HG03520 (cell line): ENCODE results near the gene RIT1.
"Not testable (repeated sequence)": the region's sequence is repeated elsewhere in the genome, so short reads cannot be mapped to it uniquely, and the experiment has no call there.

ENCODE experiments used
- ATAC-seq: cut with Tn5 transposase; IDR thresholded peaks from one replicate; pipeline ENCODE4 v1.9.1; 2021; ENCODE audit warnings: mild to moderate bottlenecking, moderate library complexity; ENCODE audit not compliant: unreplicated experiment

RIT1 gene

DNA sequence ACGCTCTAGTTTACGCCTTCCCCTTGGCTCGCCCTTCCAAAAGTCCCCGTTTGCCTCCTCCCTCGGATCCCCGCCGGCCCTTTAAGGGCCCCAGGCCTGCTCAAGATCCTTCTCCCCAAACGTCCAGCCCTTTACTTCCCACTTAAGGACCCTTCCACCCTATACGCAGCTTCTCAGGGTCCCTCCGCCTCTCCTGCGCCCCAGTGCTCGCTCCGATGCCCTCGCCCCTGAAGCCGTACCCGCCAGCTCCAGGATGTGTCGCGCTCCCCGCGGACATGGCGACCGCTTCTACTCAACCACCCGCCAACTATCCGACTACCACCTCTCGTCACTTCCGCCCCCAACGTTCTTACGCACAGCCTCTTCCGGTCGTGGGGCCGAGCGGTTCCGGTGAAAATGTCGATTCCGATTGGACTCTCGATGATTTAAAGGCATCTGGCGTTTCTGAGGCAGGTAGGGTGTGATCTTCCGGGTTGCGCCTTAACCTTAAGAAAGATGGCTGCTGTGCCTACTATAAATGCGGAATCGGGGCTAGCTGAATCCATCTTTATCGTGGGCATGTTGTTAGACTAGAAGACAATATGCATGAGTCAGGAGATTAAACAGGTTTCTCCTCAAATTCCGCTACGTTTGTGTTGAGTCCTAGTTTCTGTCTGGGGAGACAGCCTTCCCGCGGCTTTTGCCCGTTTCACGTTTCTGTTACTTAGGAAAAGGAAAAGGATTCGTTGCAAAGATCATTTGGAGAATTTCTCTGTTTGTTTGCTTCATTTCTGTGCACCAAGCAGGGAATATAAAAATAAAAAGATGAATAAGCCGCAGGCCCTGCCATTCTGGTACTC lies 23.2 kb upstream of the RIT1 start, which contains the start of gene KHDC4:
Gene KHDC4 (minus strand): TSS at position 317 of the 839 bp plus-strand sequence. CDS start 40 bp downstream, at position 277.
- peak; percentile 82 for ATAC-seq

DNA sequence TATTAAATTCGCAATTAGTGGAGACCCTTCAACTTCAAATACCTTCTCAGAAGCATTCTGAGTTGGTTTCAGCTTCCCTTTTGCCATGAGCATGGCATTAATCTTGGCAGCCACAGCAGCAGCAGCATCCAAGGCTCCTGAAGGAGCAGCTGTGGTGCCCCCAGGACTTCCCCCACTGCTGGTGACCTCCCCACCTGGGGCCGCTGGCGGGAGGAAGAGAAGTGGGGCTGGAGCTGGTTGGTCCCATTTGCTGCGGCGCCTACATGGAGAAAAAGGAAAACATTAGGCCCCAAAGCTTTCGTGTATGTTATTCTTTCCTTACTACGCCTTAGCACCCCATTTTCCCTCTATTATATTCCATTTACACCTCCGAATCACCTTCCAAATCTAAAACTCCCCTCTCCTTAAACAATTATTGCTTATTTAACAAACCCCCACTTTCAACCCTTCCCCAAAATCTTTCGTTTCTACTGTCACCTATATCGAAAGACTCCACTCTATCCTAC lies 22.5 kb upstream of the RIT1 start:
- ATAC-seq: no peak

DNA sequence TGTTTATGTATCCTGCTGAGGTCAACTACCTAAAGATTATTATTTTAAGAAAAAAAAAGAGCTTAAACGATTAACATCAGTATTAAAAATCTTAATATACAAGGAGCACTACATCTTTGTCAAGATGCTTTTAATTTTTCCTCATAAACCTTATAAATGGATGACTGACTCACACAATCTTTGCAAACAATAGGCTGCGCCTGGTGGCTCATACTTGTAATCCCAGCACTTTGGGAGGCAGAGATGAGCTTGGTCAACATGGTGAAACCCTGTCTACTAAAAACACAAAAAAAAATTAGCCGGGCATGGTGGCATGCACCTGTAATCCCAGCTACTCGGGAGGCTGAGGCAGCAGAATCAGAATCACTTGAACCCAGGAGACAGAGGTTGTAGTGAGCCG lies 21.3 kb upstream of the RIT1 start:
- ATAC-seq: no peak

DNA sequence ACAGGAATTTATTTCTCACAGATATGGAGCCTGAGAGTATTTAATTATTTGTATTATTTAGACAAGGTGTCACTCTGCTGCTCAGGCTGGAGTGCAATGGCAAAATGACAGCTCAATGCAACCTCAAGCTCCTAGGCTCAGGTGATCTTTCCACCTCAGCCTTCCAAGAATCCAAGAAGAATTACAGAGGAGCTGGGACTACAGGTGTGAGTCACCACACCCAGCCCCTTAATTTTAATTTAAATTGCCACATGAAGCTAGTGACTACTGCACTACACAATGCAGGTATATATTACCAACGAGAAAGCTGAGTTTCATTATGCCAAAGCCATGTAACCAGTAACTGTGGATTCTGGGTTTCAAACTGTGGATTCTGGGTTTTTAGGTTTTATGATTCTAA lies 20.9 kb upstream of the RIT1 start:
- ATAC-seq: no peak

DNA sequence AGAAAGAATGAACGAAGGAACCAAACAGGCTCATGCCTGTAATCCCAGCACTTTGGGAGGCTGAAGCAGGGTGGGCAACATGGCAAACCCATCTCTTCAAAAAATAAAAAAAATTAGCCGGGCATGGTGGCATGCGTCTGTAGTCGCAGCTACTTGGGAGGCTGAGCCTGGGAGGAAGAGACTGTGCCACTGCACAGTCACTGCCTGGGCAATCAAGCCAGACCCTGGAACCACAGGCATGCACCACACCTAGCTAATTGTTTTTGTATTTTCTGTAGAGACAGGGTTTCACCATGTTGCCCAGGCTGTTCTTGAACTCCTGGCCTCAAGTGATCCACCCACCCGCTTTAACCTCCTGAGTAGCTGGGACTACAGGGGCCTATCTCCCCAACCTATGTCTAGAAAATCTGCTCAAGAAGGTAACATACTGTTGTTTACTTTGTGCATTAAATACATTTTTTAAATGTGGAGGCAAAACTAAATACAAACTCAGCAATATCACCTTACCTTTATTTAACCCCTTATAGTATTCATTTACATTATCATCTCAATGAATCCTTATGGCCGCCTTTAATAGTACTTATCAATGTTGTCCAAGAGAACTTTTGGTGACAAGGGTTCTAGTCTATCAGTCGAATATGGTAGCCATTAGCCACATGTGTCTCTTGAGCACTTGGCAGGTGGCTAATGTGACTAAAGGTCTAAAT lies 20.3 kb upstream of the RIT1 start:
- no peak for ATAC-seq

DNA sequence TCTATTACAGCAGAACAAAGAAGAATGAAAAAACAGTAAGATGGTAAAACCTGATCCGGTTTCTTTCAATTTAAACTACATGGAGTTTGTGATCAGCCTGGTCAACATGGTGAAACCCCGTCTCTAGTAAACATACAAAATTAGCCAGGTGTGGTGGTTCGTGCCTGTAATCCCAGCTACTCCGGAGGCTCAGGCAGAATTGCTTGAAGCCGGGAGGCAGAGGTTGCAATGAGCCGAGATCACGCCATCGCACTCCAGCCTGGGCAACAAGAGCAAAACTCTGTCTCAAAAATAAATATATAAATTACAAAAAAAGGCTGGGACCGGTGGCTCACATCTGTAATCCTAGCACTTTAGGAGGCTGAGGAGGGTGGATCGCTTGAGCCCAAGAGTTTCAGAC lies 19.6 kb upstream of the RIT1 start:
- ATAC-seq: not testable (repeated sequence)

DNA sequence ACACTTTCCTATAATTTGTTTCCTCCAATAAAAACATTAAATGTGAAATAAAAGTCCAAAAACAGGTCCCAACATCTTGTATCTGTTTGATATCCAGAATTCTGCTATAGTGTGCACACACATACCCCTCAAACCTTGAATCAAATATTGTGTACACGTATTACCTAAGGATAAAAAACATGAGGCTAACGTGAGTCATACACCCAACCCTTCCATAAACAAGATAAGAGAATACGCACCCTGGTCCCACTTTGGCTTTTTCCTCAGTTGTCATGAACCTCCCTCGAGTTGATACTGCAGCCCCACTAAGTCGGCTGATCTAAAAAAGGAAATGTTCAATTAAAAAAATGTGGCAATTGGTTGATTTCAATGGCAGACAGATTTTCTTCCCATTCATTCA lies 17.9 kb upstream of the RIT1 start:
- ATAC-seq: no peak

DNA sequence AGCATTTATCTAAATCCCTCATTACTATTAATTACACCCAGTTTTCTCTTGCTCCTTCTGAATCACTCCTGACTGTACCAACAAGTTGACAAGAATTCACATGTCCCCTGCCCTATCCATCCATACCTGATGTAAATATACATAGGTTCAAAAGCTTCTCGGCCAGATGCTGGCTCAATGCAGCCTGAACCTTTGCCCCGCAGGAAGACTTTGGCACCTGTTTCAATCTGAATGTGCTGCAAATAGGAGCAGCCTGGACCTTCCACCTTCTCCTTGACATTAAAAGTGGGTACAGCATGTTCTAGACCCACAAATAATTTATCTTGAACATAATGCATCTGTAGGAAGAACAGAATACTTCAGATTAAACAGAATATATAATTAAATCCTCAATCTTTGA lies 14.4 kb upstream of the RIT1 start:
- no peak for ATAC-seq

DNA sequence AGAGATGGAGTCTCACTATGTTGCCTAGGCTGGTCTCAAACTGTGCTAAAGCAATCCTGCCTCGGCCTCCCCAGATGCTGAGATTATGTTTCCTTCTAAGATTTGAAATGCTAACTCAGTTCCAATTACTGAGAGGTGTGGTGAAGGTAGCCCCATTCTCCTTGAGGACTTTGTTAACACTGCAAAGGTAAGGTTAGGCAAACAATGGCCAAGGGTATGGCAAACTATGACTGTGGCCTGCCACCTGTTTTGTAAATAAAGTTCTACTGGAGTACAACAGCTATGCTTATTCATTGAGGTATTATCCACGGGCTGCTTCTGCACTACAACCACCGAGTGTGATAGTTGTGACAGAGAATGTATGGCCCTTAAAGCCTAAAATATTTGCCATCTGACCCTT lies 9.6 kb upstream of the RIT1 start:
- ATAC-seq: no peak

DNA sequence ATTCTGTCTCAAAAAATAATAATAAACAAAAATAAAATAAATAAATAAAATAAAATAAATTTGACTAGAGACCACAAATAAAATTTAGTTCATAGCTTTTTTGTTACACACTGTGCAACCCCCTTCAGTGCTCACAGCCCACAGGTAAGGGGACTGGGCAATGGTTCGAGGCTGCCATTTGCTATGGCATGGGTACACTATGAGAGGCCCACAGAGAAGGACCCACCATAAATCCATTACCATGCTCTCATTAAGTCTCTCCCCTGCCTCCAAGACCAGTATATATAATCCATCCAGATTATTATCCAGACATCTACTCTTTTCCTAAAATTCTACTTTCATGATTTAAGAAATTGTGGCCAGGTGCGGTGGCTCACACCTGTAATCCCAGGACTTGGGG lies 8.7 kb upstream of the RIT1 start:
- no peak for ATAC-seq

DNA sequence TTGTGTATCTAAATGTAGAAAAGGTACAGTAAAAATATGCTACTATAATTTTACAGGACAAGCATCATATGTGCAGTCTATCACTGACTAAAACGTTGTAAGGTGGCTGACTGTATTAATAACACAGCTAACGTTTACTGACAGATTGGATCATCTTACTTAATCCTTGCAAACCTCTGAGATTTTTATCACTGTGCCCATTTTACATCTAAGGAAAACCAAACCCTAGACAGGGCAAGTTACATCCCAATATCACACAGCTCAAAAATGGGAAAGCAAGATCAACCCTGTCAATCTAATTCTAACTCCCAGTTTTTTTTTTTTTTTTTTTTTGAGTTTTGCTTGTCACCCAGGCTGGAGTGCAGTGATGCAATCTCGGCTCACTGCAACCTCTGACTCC lies 7.5 kb upstream of the RIT1 start:
- no peak for ATAC-seq

DNA sequence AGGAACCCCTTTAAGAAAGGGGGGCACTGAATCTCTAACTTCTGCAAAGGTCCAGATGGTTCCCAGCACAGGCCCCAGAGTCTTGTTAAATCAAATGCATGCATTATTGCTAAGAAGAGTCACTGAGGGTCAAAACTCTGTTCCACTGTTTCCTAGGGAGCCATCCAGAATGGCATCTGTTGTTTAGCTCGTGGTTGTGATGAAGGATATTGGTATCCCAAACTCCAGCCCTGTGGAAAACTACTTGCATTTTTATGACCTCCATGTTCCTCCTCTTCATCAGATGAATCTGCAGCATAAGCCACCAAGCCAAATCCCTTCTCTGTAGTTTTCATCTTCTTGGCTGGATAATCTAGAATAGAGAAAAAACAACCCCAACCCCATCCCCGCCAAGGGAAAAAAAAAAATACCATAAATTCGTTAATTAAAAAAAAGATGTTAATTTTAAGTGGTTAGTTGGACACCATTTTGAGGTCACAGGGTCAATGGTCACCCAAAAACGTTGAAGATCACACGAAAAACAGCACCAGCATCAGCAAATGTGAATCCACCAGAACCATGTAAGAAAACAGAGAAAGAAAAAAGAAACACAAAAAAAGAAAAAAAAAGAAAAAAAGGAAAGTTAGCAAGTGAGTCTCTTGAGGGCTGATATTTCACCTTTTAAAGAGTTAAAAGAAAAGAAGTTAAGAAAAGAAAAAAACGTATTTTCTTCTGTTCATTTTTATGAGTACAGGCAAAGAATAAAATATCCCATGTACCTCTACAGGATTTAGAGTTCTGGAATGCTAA lies 3.0 kb upstream of the RIT1 start:
- ATAC-seq: no peak

DNA sequence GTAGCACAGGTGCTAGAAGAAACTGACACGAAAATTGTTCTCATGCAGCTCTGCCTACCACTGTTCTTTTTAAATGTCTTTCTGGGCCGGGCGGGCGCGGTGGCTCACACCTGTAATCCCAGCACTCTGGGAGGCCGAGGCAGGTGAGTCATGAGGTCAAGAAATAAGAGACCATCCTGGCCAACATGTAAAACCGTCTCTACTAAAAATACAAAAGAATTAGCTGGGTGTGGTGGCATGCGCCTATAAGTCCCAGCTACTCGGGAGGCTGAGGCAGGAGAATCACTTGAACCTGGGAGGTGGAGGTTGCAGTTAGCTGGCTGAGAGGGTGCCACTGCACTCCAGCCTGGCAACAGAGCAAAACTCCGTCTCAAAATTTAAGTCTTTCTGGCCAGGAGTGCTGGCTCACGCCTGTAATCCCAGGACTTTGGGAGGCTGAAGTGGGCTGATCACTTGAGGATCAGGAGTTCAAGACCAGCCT lies 947 bp upstream of the RIT1 start:
- ATAC-seq: no peak

DNA sequence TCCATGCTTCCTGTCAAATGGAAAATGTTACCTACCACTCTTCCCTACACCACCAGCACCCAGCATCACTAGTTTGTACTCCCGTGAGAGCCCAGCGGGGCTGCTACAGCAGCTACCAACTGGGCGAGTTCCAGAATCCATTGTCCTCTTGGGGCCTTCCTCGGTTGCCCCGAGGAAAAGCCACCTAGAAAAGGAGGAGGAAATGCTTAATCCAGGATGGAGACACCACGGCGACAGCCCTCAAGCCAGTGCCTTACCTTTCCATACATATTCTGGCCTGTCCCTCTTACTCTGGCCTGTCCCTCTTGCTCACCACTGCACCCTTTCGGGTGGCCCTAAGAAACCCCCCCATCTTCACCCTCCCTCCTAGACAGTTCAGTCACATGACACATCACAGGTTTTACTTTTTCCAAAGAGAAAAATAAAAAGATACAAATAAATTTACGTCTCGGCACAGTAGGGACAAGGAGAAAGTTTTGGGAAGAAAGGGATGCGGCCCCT lies 478 bp downstream of the RIT1 start:
- ATAC-seq: peak; percentile 22

DNA sequence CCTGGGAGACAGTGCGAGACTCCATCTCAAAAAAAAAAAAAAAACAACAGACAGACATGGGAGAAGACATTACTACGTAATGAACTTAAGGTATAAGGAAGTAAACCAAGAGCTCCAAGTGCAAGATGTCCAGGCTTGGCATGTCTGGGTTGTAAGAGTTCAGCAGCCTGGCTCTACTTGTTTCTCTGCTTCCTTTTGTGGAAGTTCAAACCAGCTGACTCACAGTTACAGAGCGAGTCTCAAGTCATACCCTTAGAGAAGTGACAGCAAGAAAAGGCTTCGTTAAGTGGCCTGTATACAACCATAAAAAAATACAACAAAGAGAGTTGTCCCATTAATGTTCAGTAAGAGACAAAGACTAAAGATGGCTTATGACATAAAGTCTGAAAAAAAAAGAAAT lies 1.3 kb downstream of the RIT1 start:
- no peak for ATAC-seq

DNA sequence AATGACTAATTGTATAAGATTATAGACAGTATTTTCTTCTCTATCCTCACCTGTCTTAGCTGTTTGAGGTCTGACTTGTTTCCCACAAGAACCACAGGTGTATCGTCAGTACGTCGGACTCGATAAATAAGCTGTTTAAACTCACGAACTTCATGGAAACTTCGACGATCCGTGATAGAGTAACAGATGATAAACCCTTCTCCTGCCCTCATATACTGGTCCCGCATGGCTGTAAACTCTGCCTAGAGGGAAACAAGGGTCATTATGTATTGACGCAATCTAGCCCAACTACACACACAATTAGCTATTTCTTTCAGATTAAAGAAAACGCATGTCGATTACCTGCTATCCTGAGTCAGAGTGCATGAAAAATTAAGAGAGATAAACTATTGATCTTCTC lies 6.9 kb downstream of the RIT1 start:
- ATAC-seq: no peak

DNA sequence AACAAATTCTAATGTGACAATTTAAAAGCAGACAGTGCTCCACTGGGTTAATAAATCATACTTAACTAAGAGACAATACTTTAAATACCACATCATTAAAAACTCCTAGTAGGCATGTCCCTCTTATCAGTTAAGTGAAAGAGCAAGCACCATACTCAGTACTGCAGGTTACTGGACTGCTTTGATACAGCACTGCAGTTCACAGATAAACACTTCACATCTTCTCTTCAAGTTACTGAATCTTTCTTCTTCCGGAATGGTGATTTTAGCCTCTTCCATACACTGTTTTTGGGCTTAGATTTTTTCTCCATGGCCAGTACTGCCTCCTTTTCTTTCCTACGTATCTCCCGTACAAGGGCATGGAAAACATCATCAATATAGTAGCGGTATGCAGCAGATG lies 11.0 kb downstream of the RIT1 start:
- no peak for ATAC-seq

DNA sequence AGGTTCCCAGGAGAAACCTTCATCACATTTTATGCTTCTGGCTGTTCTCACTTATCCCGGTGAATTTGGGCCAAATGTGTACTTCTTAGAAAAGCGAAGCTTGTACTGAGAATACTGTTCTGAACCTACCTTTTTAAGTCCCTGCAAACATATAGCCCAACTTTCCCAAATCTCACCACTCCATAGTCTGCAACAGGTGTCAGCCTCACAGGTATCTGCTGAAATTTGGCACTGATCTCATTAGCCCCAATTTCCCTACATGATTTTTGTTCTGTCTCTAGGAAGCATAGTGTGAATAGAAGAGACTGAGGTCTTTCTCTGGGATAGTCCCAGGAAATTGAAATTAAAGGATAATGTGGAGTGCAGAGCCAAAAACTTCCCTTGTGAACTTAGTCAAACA lies 11.5 kb downstream of the RIT1 start:
- no peak for ATAC-seq

DNA sequence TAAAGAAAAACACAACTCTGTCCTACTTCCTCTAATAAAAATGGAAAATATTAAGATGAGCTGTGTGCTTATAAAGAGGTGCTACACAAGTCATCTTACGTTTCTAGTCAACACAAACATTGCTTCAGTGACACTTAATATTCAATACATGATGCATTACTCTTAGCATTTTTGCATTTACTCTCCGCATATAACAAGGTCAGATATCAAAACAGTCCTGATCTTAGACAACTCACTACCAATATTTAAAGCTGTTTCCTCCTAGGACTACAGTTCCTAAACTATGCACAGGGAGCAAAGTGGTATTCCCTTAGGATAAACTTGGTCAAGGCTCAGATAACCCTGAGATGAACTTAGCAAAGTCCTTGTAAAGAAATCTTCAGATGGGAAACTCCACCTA lies 12.3 kb downstream of the RIT1 start:
- ATAC-seq: no peak

DNA sequence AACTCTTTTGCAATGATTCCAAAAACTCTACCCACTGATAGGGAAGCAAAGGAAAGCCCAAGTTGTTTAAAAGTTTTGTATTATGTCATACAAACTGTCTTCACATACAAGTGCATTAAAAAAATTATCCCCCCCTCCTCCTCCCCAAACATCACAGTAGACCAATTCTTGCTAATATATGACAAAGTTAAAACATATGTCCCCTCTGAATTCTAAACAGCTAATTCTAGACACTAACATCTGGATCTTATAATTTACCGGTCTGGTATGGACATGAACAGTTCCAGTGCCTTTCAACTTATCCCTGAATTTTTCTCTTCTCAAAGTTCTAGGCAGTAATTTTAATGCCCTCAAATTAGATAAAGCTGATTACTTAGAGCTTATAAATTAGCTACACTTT lies 13.4 kb downstream of the RIT1 start:
- no peak for ATAC-seq

DNA sequence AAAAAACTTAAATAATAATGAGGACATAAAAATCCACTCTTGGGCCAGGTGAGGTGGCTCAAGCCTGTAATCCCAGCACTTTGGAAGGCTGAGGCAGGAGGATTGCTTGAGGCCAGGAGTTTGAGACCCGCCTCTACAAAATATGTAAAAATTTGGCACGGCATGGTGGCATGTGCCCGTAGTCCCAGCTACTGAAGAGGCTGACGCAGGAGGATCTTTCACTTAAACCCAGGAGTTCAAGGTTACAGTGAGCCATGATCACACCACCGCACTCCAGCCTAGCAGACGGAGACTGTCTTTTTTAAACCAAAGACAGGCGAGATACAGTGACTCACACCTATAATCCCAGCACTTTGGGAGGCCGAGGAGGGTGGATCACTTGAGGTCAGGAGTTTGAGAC lies 14.7 kb downstream of the RIT1 start:
- ATAC-seq: not testable (repeated sequence)
